A549 (cell line): ENCODE measurements around the gene DVL1.

ENCODE experiments used
- CBX2 ChIP-seq: fragments of 200-600 bp; sonication (generic); IDR thresholded peaks from 2 replicates; pipeline ENCODE4 v1.6.1; 2016; ENCODE audit warnings: low read depth, mild to moderate bottlenecking, borderline replicate concordance
- CEBPB ChIP-seq, 2 experiments: fragments of >200 bp in 1 of 2; sonication (Bioruptor Twin) in 1 of 2; formaldehyde crosslinking in 1 of 2; IDR thresholded peaks; 2 replicates each; pipeline ENCODE4 v1.6.1; 2012 to 2016
- CTCF ChIP-seq: fragments of >200 bp; sonication (Bioruptor Twin); formaldehyde crosslinking; IDR thresholded peaks from 3 replicates; pipeline ENCODE4 v1.5.1; 2016
- HOXA7 ChIP-seq: fragments of 250-450 bp; sonication (Bioruptor Pico); IDR thresholded peaks from 2 replicates; pipeline ENCODE4 v1.5.0; 2020; ENCODE audit warnings: mild to moderate bottlenecking, moderate library complexity
- JUN ChIP-seq, 2 experiments: fragments of >200 bp; sonication (Bioruptor Twin); formaldehyde crosslinking; IDR thresholded peaks; 2 replicates in 1 of 2; 3 replicates in 1 of 2; pipeline ENCODE4 v1.6.1; 2016 to 2017
- MAFK ChIP-seq: fragments of 450-650 bp; IDR thresholded peaks from 2 replicates; pipeline ENCODE4 v1.6.1; 2014; ENCODE audit not compliant: partially characterized antibody
- MAX ChIP-seq: IDR thresholded peaks from 2 replicates; pipeline ENCODE4 v1.6.1; 2012
- POLR2AphosphoS2 ChIP-seq: conservative IDR thresholded peaks from 2 replicates; pipeline ENCODE4 v1.6.1; 2012; ENCODE audit warnings: low read length, improper control_type of control experiment, inconsistent platforms

- no peak for TF ChIP-seq CTCF
- no peak for TF ChIP-seq POLR2AphosphoS2
- TF ChIP-seq CBX2 = no peak
- no peak for TF ChIP-seq JUN (IDR thresholded peaks at IDR 0.05)
- TF ChIP-seq CEBPB (IDR thresholded peaks at IDR 0.05) = no peak
- no peak for TF ChIP-seq MAX
- peak; percentile 24 for TF ChIP-seq MAFK
- no peak for TF ChIP-seq HOXA7 (CRISPR knock-in tag)
These were observed 43.7 kb downstream of the DVL1 start for GRCh38 chr1:1305300-1306069.
